BLaER1 treated with 17β-estradiol and CSF1 and Interleukin-3, amounts not matched to agents 10 nM and 100 nM (cell line): ENCODE measurements around the gene SMIM22.
A peak's percentile ranks its signal among the peaks of the same experiment; 100 is the strongest.
"Not testable (repeated sequence)": the region's sequence is repeated elsewhere in the genome, so short reads cannot be mapped to it uniquely, and the experiment has no call there.

ENCODE experiments used
- H3K27ac ChIP-seq, 11 experiments: shearing (Covaris generic); formaldehyde crosslinking; 2 replicates each; pipeline ENCODE4 v1.8.1; 2022
- H3K27me3 ChIP-seq, 11 experiments: shearing (Covaris generic); formaldehyde crosslinking; 2 replicates each; pipeline ENCODE4 v1.8.1; 2022
- H3K36me3 ChIP-seq, 11 experiments: shearing (Covaris generic); formaldehyde crosslinking; 2 replicates each; pipeline ENCODE4 v1.8.1; 2022
- H3K4me1 ChIP-seq, 10 experiments: shearing (Covaris generic); formaldehyde crosslinking; 2 replicates each; pipeline ENCODE4 v1.8.1; 2022
- H3K4me2 ChIP-seq, 11 experiments: shearing (Covaris generic); formaldehyde crosslinking; 2 replicates each; pipeline ENCODE4 v1.8.1; 2022
- H3K4me3 ChIP-seq, 10 experiments: shearing (Covaris generic); formaldehyde crosslinking; 2 replicates each; pipeline ENCODE4 v1.8.1; 2022
- H3K9ac ChIP-seq, 11 experiments: shearing (Covaris generic); formaldehyde crosslinking; 2 replicates each; pipeline ENCODE4 v1.8.1; 2022
- H3K9me3 ChIP-seq, 11 experiments: shearing (Covaris generic); formaldehyde crosslinking; replicated peaks in 1 of 11; 2 replicates each; pipeline ENCODE4 v1.8.1; 2022
- H4K20me1 ChIP-seq, 11 experiments: shearing (Covaris generic); formaldehyde crosslinking; 2 replicates each; pipeline ENCODE4 v1.8.1; 2022
- Cebpa-rat ChIP-seq, 11 experiments: shearing (Covaris generic); IDR thresholded peaks; 2 replicates each; pipeline ENCODE4 v1.8.1; 2022

The SMIM22 gene

GRCh38 chr16:4775005-4775404 lies 20.2 kb upstream of the SMIM22 start:
- Histone ChIP-seq H3K36me3 (no peaks in the 10 kb centered on the region), H3K4me2 (no peak overlapping the region), H3K9me3 (peaks cover 0 to 5% (median 0%) of the 10 kb centered on the region in 11 experiments; a peak in 1 of 22 replicates), H3K9ac (no peak overlapping the region), H3K4me1 (no peaks in the 10 kb centered on the region), H4K20me1 (no peaks in the 10 kb centered on the region), H3K27me3 (no peaks in the 10 kb centered on the region), H3K27ac (no peak overlapping the region), H3K4me3 (no peak overlapping the region)
- TF ChIP-seq Cebpa-rat (IDR thresholded peaks at IDR 0.05), result no peak

GRCh38 chr16:4776141-4776705 lies 18.9 kb upstream of the SMIM22 start:
- H3K27me3 ChIP-seq, result no peaks in the 10 kb centered on the region
- peaks cover 0 to under 1% (median 0%) of the 10 kb centered on the region in 10 experiments; a peak in 1 of 20 replicates for H3K4me1 ChIP-seq
- no peak for TF ChIP-seq Cebpa-rat (IDR thresholded peaks at IDR 0.05)
- H3K4me2 ChIP-seq, result no peak overlapping the region
- H3K27ac ChIP-seq, result no peak overlapping the region
- no peaks in the 10 kb centered on the region for H4K20me1 ChIP-seq
- H3K36me3 ChIP-seq, result no peaks in the 10 kb centered on the region
- no peak overlapping the region for H3K4me3 ChIP-seq
- H3K9me3 ChIP-seq, result peaks cover 0 to 5% (median 0%) of the 10 kb centered on the region in 11 experiments; a peak in 1 of 22 replicates
- no peak overlapping the region for H3K9ac ChIP-seq

- Histone ChIP-seq H3K4me3 (no peak overlapping the region), H3K9ac (no peak overlapping the region), H4K20me1 (no peaks in the 10 kb centered on the region), H3K9me3 (peaks cover 0 to 5% (median 0%) of the 10 kb centered on the region in 11 experiments; a peak in 1 of 22 replicates), H3K4me2 (no peak overlapping the region), H3K27me3 (no peaks in the 10 kb centered on the region), H3K4me1 (peaks cover 0 to 14% (median 8%) of the 10 kb centered on the region in 10 experiments; a peak in 15 of 20 replicates), H3K36me3 (no peaks in the 10 kb centered on the region), H3K27ac (no peak overlapping the region)
- TF ChIP-seq Cebpa-rat (IDR thresholded peaks at IDR 0.05), result no peak
Observed at GRCh38 chr16:4777339-4778049, 17.7 kb upstream of the SMIM22 start.

- no peaks in the 10 kb centered on the region for H3K36me3 ChIP-seq
- no peak overlapping the region for H3K27ac ChIP-seq
- peaks cover 2 to 19% (median 13%) of the 10 kb centered on the region in 10 experiments; a peak in 18 of 20 replicates for H3K4me1 ChIP-seq
- H3K4me2 ChIP-seq, result no peak overlapping the region
- TF ChIP-seq Cebpa-rat (IDR thresholded peaks at IDR 0.05), result no peak
- H4K20me1 ChIP-seq, result no peaks in the 10 kb centered on the region
- peaks cover 0 to 5% (median 0%) of the 10 kb centered on the region in 11 experiments; a peak in 1 of 22 replicates for H3K9me3 ChIP-seq
- H3K27me3 ChIP-seq, result no peaks in the 10 kb centered on the region
- H3K9ac ChIP-seq, result no peak overlapping the region
- no peak overlapping the region for H3K4me3 ChIP-seq
Observed at GRCh38 chr16:4778050-4778392, 17.1 kb upstream of the SMIM22 start.

GRCh38 chr16:4780235-4780634 lies 14.9 kb upstream of the SMIM22 start:
- H3K36me3 ChIP-seq, result no peaks in the 10 kb centered on the region
- H3K27me3 ChIP-seq, result no peaks in the 10 kb centered on the region
- no peak overlapping the region for H3K4me2 ChIP-seq
- no peak for TF ChIP-seq Cebpa-rat (IDR thresholded peaks at IDR 0.05)
- H3K4me1 ChIP-seq, result peaks cover 15 to 33% (median 25%) of the 10 kb centered on the region in 10 experiments
- no peaks in the 10 kb centered on the region for H4K20me1 ChIP-seq
- H3K4me3 ChIP-seq, result no peak overlapping the region
- H3K27ac ChIP-seq, result no peak overlapping the region
- H3K9me3 ChIP-seq, result peaks cover 0 to 2% (median 0%) of the 10 kb centered on the region in 11 experiments; a peak in 1 of 22 replicates
- H3K9ac ChIP-seq, result no peak overlapping the region

- Histone ChIP-seq H3K27ac (peak overlapping the region in 3 of 11 experiments; percentile 14 to 61 (median 32); a peak in 4 of 22 replicates), H4K20me1 (no peaks in the 10 kb centered on the region), H3K9ac (0 out of 22 replicates have a peak overlapping the region, but pooled peaks of 1 of the 11 experiments have one; percentile 19), H3K4me3 (no peak overlapping the region), H3K27me3 (no peaks in the 10 kb centered on the region), H3K36me3 (no peaks in the 10 kb centered on the region), H3K9me3 (no peaks in the 10 kb centered on the region), H3K4me2 (peak overlapping the region in 10 of 11 experiments; percentile 8 to 66 (median 47); a peak in 18 of 22 replicates), H3K4me1 (peaks cover 15 to 44% (median 33%) of the 10 kb centered on the region in 10 experiments)
- TF ChIP-seq Cebpa-rat (IDR thresholded peaks at IDR 0.05), result no peak
Observed at GRCh38 chr16:4783251-4783950, 11.8 kb upstream of the SMIM22 start.

GRCh38 chr16:4783951-4784336 lies 11.2 kb upstream of the SMIM22 start:
- Histone ChIP-seq H3K36me3 (no peaks in the 10 kb centered on the region), H3K4me2 (peak overlapping the region in 9 of 11 experiments; percentile 8 to 66 (median 45); a peak in 15 of 22 replicates), H3K27me3 (no peaks in the 10 kb centered on the region), H4K20me1 (no peaks in the 10 kb centered on the region), H3K9me3 (no peaks in the 10 kb centered on the region), H3K9ac (0 out of 22 replicates have a peak overlapping the region, but pooled peaks of 1 of the 11 experiments have one; percentile 19), H3K4me3 (no peak overlapping the region), H3K27ac (no peak overlapping the region; a peak in 1 of 22 replicates), H3K4me1 (peaks cover 15 to 50% (median 38%) of the 10 kb centered on the region in 10 experiments)
- TF ChIP-seq Cebpa-rat (IDR thresholded peaks at IDR 0.05), result no peak

GRCh38 chr16:4784444-4784987 lies 10.7 kb upstream of the SMIM22 start:
- not testable (repeated sequence) for H3K4me3 ChIP-seq, H3K36me3 ChIP-seq, H3K9ac ChIP-seq, H3K9me3 ChIP-seq, H3K27ac ChIP-seq, H4K20me1 ChIP-seq, H3K27me3 ChIP-seq
- Histone ChIP-seq H3K4me2 (peak overlapping the region in 8 of 11 experiments; percentile 8 to 66 (median 44); a peak in 6 of 22 replicates), H3K4me1 (peaks cover 15 to 55% (median 44%) of the 10 kb centered on the region in 10 experiments)
